ENCODE results near the gene KDM3B.
"Not testable (repeated sequence)": the region's sequence is repeated elsewhere in the genome, so short reads cannot be mapped to it uniquely, and the experiment has no call there.

Gene KDM3B

GRCh38 chr5:138349852-138350562, 2.5 kb upstream of the KDM3B start:
- no peak for DNase-seq

- DNase-seq = no peak
These were observed 2.0 kb upstream of the KDM3B start for GRCh38 chr5:138350563-138350890.

GRCh38 chr5:138351056-138351455, 1.4 kb upstream of the KDM3B start:
- no peak for DNase-seq

- no peak for DNase-seq
These were observed 968 bp upstream of the KDM3B start for GRCh38 chr5:138351517-138351916.

- peak; percentile 3 for DNase-seq
These were observed 456 bp downstream of the KDM3B start for GRCh38 chr5:138352722-138353559.

- no peak for DNase-seq
These were observed 1.1 kb downstream of the KDM3B start for GRCh38 chr5:138353560-138354080.

GRCh38 chr5:138354387-138354786, 1.9 kb downstream of the KDM3B start:
- DNase-seq = no peak

GRCh38 chr5:138354926-138355378, 2.5 kb downstream of the KDM3B start:
- no peak for DNase-seq

GRCh38 chr5:138359621-138360020, 7.1 kb downstream of the KDM3B start:
- DNase-seq = no peak

- no peak for DNase-seq
These were observed 8.5 kb downstream of the KDM3B start for GRCh38 chr5:138360941-138361452.

- no peak for DNase-seq
These were observed 12.1 kb downstream of the KDM3B start for GRCh38 chr5:138364576-138364975.

- no peak for DNase-seq
These were observed 14.3 kb downstream of the KDM3B start for GRCh38 chr5:138366632-138367382.

- DNase-seq = no peak
These were observed 16.8 kb downstream of the KDM3B start for GRCh38 chr5:138369261-138369660.

- no peak for DNase-seq
These were observed 17.2 kb downstream of the KDM3B start for GRCh38 chr5:138369706-138370105.

GRCh38 chr5:138370537-138370936, 18.1 kb downstream of the KDM3B start:
- no peak for DNase-seq

- no peak for DNase-seq
These were observed 19.0 kb downstream of the KDM3B start for GRCh38 chr5:138371454-138371853.

GRCh38 chr5:138372225-138372624, 19.7 kb downstream of the KDM3B start:
- no peak for DNase-seq

- no peak for DNase-seq
These were observed 20.2 kb downstream of the KDM3B start for GRCh38 chr5:138372653-138373052.

GRCh38 chr5:138382347-138382746, 29.9 kb downstream of the KDM3B start:
- DNase-seq = no peak

- DNase-seq = no peak
These were observed 33.2 kb downstream of the KDM3B start for GRCh38 chr5:138385660-138386059.

GRCh38 chr5:138386290-138386689, 33.8 kb downstream of the KDM3B start:
- no peak for DNase-seq

- DNase-seq = no peak
These were observed 36.8 kb downstream of the KDM3B start for GRCh38 chr5:138389332-138389731.

GRCh38 chr5:138389911-138390310, 37.4 kb downstream of the KDM3B start:
- not testable (repeated sequence) for DNase-seq
